H9 (cell line): ENCODE measurements around the gene LIN7C. TPM values are rescaled to one million over a fixed set of nuclear protein-coding genes. Genes with fewer than 3 reads are reported as not detected.

Experiments
- DNase-seq: peaks from one replicate; pipeline ENCODE4 v3.0.0-alpha.2; 2017
- H2AFZ ChIP-seq: one replicate; pipeline ENCODE4 v1.6.1; 2013; ENCODE audit warnings: mild to moderate bottlenecking, low read length, control low read depth, moderate library complexity
- H2AK5ac ChIP-seq: 2 replicates; pipeline ENCODE4 v1.6.1; 2013; ENCODE audit warnings: low read length, control low read depth, mixed read lengths; ENCODE audit not compliant: insufficient read length
- H2BK120ac ChIP-seq: one replicate; pipeline ENCODE4 v1.6.1; 2013; ENCODE audit warnings: low read depth, mild to moderate bottlenecking, low read length, control low read depth, inconsistent platforms; ENCODE audit not compliant: poor library complexity, severe bottlenecking
- H2BK12ac ChIP-seq: 2 replicates; pipeline ENCODE4 v1.6.1; 2013; ENCODE audit warnings: low read length, control low read depth, mixed read lengths, low read depth; ENCODE audit not compliant: insufficient read length
- H2BK15ac ChIP-seq: 2 replicates; pipeline ENCODE4 v1.6.1; 2013; ENCODE audit warnings: low read depth, low read length, control low read depth
- H2BK20ac ChIP-seq: one replicate; pipeline ENCODE4 v1.6.1; 2013; ENCODE audit warnings: low read depth, mild to moderate bottlenecking, low read length, control low read depth, inconsistent platforms; ENCODE audit not compliant: poor library complexity, severe bottlenecking
- H2BK5ac ChIP-seq: 2 replicates; pipeline ENCODE4 v1.6.1; 2013; ENCODE audit warnings: low read length, control low read depth, mixed read lengths; ENCODE audit not compliant: insufficient read length
- H3K14ac ChIP-seq: 2 replicates; pipeline ENCODE4 v1.6.1; 2013; ENCODE audit warnings: low read length, control low read depth; ENCODE audit not compliant: insufficient read depth
- H3K18ac ChIP-seq: 2 replicates; pipeline ENCODE4 v1.6.1; 2013; ENCODE audit warnings: low read depth, mild to moderate bottlenecking, mixed read lengths, low read length, control low read depth; ENCODE audit not compliant: insufficient read length
- H3K23ac ChIP-seq: 2 replicates; pipeline ENCODE4 v1.6.1; 2013; ENCODE audit warnings: low read length, control low read depth, mixed read lengths, low read depth; ENCODE audit not compliant: insufficient read length
- H3K23me2 ChIP-seq: 2 replicates; pipeline ENCODE4 v1.6.1; 2013; ENCODE audit warnings: low read depth, mild to moderate bottlenecking, mixed read lengths, low read length, control low read depth; ENCODE audit not compliant: insufficient read length, poor library complexity, severe bottlenecking
- H3K27ac ChIP-seq: 2 replicates; pipeline ENCODE4 v1.5.1; 2013; ENCODE audit warnings: low read length, control low read depth, mixed read lengths, low read depth; ENCODE audit not compliant: insufficient read length
- H3K27me3 ChIP-seq: 2 replicates; pipeline ENCODE4 v1.6.1; 2013; ENCODE audit warnings: low read length, control low read depth, inconsistent platforms; ENCODE audit not compliant: insufficient read depth
- H3K4ac ChIP-seq: 2 replicates; pipeline ENCODE4 v1.6.1; 2013; ENCODE audit warnings: low read depth, mild to moderate bottlenecking, control low read depth, inconsistent platforms, low read length, moderate library complexity
- H3K4me1 ChIP-seq: 2 replicates; pipeline ENCODE4 v1.6.1; 2013; ENCODE audit warnings: low read length, control low read depth, inconsistent platforms; ENCODE audit not compliant: insufficient read depth
- H3K4me2 ChIP-seq: 2 replicates; pipeline ENCODE4 v1.6.1; 2013; ENCODE audit warnings: low read length, control low read depth, mixed read lengths; ENCODE audit not compliant: insufficient read length, insufficient read depth
- H3K56ac ChIP-seq: 2 replicates; pipeline ENCODE4 v1.6.1; 2013; ENCODE audit warnings: low read depth, mild to moderate bottlenecking, mixed read lengths, low read length, control low read depth; ENCODE audit not compliant: insufficient read length
- H3K79me1 ChIP-seq: 2 replicates; pipeline ENCODE4 v1.6.1; 2013; ENCODE audit warnings: low read depth, mild to moderate bottlenecking, moderate library complexity, low read length, control low read depth, inconsistent platforms; ENCODE audit not compliant: insufficient read depth, poor library complexity, severe bottlenecking
- H3K79me2 ChIP-seq: 2 replicates; pipeline ENCODE4 v1.6.1; 2013; ENCODE audit warnings: low read length, control low read depth, inconsistent platforms; ENCODE audit not compliant: insufficient read depth
- H3K9ac ChIP-seq: 2 replicates; pipeline ENCODE4 v1.6.1; 2013; ENCODE audit warnings: low read length, control low read depth, mixed read lengths; ENCODE audit not compliant: insufficient read length; ENCODE audit errors: extremely low read depth
- H3K9me3 ChIP-seq: one replicate; pipeline ENCODE4 v1.6.1; 2013; ENCODE audit warnings: low read depth, low read length, inconsistent platforms; ENCODE audit not compliant: control insufficient read depth
- H3T11ph ChIP-seq: one replicate; pipeline ENCODE4 v1.6.1; 2013; ENCODE audit warnings: mild to moderate bottlenecking, low read length, control low read depth, inconsistent platforms
- H4K20me1 ChIP-seq: one replicate; pipeline ENCODE4 v1.6.1; 2013; ENCODE audit not compliant: control insufficient read depth, insufficient read length, insufficient read depth
- H4K5ac ChIP-seq: 2 replicates; pipeline ENCODE4 v1.6.1; 2013; ENCODE audit warnings: low read depth, mild to moderate bottlenecking, mixed read lengths, low read length, control low read depth; ENCODE audit not compliant: insufficient read length
- H4K8ac ChIP-seq: replicated peaks from 2 replicates; pipeline ENCODE4 v1.6.1; 2013; ENCODE audit warnings: low read length, control low read depth, mixed read lengths, low read depth; ENCODE audit not compliant: insufficient read length
- H4K91ac ChIP-seq: 2 replicates; pipeline ENCODE4 v1.6.1; 2013; ENCODE audit warnings: low read depth, mild to moderate bottlenecking, moderate library complexity, mixed read lengths, low read length, control low read depth; ENCODE audit not compliant: insufficient read length
- H3K27ac Mint-ChIP-seq, 3 experiments: 2 replicates in 2 of 3; 3 replicates in 1 of 3; pipeline ENCODE4 v1.8.0; 2020 to 2021; ENCODE audit warnings: mixed read lengths in 3 of 3, mild to moderate bottlenecking in 1 of 3, moderate library complexity in 1 of 3
- H3K27me3 Mint-ChIP-seq: 2 replicates; pipeline ENCODE4 v1.8.0; 2021; ENCODE audit warnings: low read depth, mild to moderate bottlenecking, moderate library complexity, mixed read lengths
- H3K36me3 Mint-ChIP-seq, 3 experiments: 2 replicates in 2 of 3; 3 replicates in 1 of 3; pipeline ENCODE4 v1.8.0; 2020 to 2021; ENCODE audit warnings: low read depth in 3 of 3, mixed read lengths in 3 of 3; ENCODE audit not compliant: insufficient read depth in 1 of 3
- H3K4me1 Mint-ChIP-seq, 2 experiments: 2 replicates each; pipeline ENCODE4 v1.8.0; 2020; ENCODE audit warnings: mixed read lengths in 2 of 2
- H3K4me3 Mint-ChIP-seq, 2 experiments: 2 replicates in 1 of 2; 3 replicates in 1 of 2; pipeline ENCODE4 v1.8.0; 2020 to 2021; ENCODE audit warnings: mild to moderate bottlenecking in 2 of 2, mixed read lengths in 2 of 2, moderate library complexity in 1 of 2
- H3K9me3 Mint-ChIP-seq, 2 experiments: 2 replicates in 1 of 2; 3 replicates in 1 of 2; pipeline ENCODE4 v1.8.0; 2020; ENCODE audit warnings: mild to moderate bottlenecking in 2 of 2, mixed read lengths in 2 of 2, moderate library complexity in 1 of 2
- WGBS: extraction: QIAGEN DNeasy Blood & Tissue Kit; methylation state at CpG from one replicate; pipeline ENCODE4 v1.1.7; 2013; ENCODE audit warnings: missing lambda C conversion rate, low lambda C conversion rate, mixed read lengths; ENCODE audit not compliant: insufficient read length; ENCODE audit errors: extremely low coverage; 5-methylcytosine and 5-hydroxymethylcytosine counted together
- total RNA-seq: library from RNA; stranded (reverse); gene quantifications from 2 replicates; pipeline ENCODE4 v1.2.1, GENCODE V29; 2021
- TF ChIP-seq, protein P1 (sequence below): fragments of 200-600 bp; sonication (generic); conservative IDR thresholded peaks from 3 replicates; pipeline ENCODE4 v1.8.0; 2021; ENCODE audit warnings: antibody characterized with exemption, mild to moderate bottlenecking

Gene LIN7C
- total RNA-seq, 1 experiment from 2014 or later = 40.0 TPM

- peak overlapping the region; percentile 58 for H3K4me2 ChIP-seq
- TF ChIP-seq, protein P1, sequence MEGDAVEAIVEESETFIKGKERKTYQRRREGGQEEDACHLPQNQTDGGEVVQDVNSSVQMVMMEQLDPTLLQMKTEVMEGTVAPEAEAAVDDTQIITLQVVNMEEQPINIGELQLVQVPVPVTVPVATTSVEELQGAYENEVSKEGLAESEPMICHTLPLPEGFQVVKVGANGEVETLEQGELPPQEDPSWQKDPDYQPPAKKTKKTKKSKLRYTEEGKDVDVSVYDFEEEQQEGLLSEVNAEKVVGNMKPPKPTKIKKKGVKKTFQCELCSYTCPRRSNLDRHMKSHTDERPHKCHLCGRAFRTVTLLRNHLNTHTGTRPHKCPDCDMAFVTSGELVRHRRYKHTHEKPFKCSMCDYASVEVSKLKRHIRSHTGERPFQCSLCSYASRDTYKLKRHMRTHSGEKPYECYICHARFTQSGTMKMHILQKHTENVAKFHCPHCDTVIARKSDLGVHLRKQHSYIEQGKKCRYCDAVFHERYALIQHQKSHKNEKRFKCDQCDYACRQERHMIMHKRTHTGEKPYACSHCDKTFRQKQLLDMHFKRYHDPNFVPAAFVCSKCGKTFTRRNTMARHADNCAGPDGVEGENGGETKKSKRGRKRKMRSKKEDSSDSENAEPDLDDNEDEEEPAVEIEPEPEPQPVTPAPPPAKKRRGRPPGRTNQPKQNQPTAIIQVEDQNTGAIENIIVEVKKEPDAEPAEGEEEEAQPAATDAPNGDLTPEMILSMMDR = no peak
- H4K20me1 ChIP-seq = no peaks in the 10 kb centered on the region
- no peak overlapping the region for H3K14ac ChIP-seq
- H2BK12ac ChIP-seq = no peak overlapping the region
- no peak overlapping the region for H2BK120ac ChIP-seq
- no CpG with 5 or more reads among the region's 9 CpGs for WGBS
- H3K79me1 ChIP-seq = peaks cover 3% of the 10 kb centered on the region
- peaks cover 33% of the 10 kb centered on the region; the same call in 1 of the 2 replicates for H3K79me2 ChIP-seq
- Mint-ChIP-seq H3K36me3 (peaks cover 9 to 31% (median 17%) of the 10 kb centered on the region in 3 experiments), H3K27me3 (no peaks in the 10 kb centered on the region; the same call in 1 of the 2 replicates), H3K4me3 (peak overlapping the region; percentile 99), H3K27ac (peak overlapping the region in 2 of 3 experiments; percentile 7 to 82; a peak in 3 of 7 replicates), H3K9me3 (peaks cover 3 to 7% of the 10 kb centered on the region in 2 experiments; a peak in 2 of 5 replicates), H3K4me1 (peaks cover 34 to 36% of the 10 kb centered on the region in 2 experiments)
- no peak overlapping the region for H2BK15ac ChIP-seq
- no peak overlapping the region for H3K18ac ChIP-seq
- no peak overlapping the region for H3T11ph ChIP-seq
- no peak for DNase-seq
- no peak overlapping the region for H2AFZ ChIP-seq
- H4K91ac ChIP-seq = no peak overlapping the region
- peak overlapping the region; percentile 12 for H3K9ac ChIP-seq
- no peak overlapping the region for H3K56ac ChIP-seq
- H3K4me1 ChIP-seq = peaks cover 5% of the 10 kb centered on the region; the same call in 1 of the 2 replicates
- no peaks in the 10 kb centered on the region for H3K9me3 ChIP-seq
- H3K27me3 ChIP-seq = no peaks in the 10 kb centered on the region
- H3K4ac ChIP-seq = no peak overlapping the region
- H3K23ac ChIP-seq = no peak overlapping the region
- H4K5ac ChIP-seq = no peak overlapping the region
- H3K23me2 ChIP-seq = peaks cover 19% of the 10 kb centered on the region
- H2BK5ac ChIP-seq = no peak overlapping the region
- H4K8ac ChIP-seq = no peak overlapping the region
- no peak overlapping the region for H2BK20ac ChIP-seq
- no peak overlapping the region for H2AK5ac ChIP-seq
- H3K27ac ChIP-seq = no peak overlapping the region
Measured at GRCh38 chr11:27473017-27473406, 33.6 kb downstream of the LIN7C start.
